Measurements from ENCODE around the gene ADAM19.

The ADAM19 gene

DNA sequence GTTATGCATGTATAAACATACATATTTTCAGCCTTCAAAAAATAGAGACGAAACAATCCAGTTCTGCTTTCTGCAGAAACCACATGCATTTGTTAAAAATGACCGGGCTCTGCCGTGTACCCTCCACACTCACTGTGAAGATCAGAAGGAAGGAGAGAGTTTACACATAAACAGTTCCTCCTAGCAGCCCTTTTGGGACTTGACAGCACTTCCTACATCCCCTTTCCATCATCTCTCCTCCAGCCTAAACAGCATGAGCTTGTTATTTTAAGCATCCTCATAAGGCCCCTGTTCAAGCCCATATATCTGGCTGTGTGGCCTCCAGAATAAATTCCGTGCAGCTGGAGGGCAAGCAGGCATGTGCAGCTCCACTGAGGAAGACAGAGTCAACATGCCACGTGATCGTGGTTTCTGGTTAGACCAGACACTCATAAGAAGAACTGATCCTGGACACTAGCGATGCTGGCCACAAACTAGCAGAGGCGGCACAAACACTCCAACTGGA, 73.4 kb downstream of the ADAM19 start:
- Histone ChIP-seq H3K9ac (no peak overlapping the region), H3K79me2 (no peaks in the 10 kb centered on the region), H3K27ac (no peak overlapping the region), H3K9me3 (ENCODE audit: control insufficient read depth, low read length) (no peaks in the 10 kb centered on the region), H2AFZ (no peak overlapping the region), H3K36me3 (ENCODE audit: control insufficient read depth, insufficient read depth, low read length) (no peaks in the 10 kb centered on the region), H3K4me2 (ENCODE audit: low read length) (no peak overlapping the region), H3K27me3 (ENCODE audit: control insufficient read depth, insufficient read depth, low read length) (no peaks in the 10 kb centered on the region), H3K4me3 (ENCODE audit: low read depth, low read length) (no peak overlapping the region), H3K4me1 (no peaks in the 10 kb centered on the region)
- TF ChIP-seq, protein P1, sequence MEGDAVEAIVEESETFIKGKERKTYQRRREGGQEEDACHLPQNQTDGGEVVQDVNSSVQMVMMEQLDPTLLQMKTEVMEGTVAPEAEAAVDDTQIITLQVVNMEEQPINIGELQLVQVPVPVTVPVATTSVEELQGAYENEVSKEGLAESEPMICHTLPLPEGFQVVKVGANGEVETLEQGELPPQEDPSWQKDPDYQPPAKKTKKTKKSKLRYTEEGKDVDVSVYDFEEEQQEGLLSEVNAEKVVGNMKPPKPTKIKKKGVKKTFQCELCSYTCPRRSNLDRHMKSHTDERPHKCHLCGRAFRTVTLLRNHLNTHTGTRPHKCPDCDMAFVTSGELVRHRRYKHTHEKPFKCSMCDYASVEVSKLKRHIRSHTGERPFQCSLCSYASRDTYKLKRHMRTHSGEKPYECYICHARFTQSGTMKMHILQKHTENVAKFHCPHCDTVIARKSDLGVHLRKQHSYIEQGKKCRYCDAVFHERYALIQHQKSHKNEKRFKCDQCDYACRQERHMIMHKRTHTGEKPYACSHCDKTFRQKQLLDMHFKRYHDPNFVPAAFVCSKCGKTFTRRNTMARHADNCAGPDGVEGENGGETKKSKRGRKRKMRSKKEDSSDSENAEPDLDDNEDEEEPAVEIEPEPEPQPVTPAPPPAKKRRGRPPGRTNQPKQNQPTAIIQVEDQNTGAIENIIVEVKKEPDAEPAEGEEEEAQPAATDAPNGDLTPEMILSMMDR (IDR thresholded peaks at IDR 0.05): no peak

DNA sequence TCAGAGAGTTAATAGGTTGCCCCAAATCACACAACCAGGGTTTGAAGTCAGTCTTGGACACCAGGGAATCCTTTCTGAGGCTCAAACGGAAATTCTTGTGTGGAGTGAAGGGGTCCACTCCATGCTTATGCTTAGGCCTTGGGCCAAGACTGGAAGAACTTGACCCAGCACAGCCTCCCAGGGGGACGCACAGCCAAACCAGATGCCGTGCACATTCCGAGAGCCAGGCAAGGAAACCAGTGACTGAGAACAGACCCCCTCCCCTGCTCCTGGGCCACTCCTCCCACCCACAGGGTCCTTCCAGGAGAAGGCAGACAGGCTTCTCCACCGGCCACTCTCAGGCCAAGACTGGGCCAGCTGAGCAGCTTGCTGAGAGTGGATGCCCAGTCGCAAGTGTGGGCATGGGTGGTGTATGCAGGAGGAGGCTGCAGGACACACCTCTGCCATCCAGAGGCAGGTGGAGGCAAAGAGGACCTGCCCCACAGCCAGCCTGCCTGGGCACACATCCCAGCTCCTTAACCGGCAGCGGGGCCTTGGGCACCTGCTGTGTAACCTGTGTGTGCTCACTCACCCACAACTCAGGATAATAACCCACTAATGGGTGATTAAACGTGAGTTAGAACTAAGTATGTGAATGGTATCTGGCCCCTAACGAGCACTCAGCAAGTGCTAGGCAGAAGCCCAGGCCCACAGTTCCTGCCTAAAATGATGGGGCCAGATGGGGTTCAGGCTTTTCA, 77.5 kb downstream of the ADAM19 start:
- no peaks in the 10 kb centered on the region for H3K36me3 ChIP-seq (ENCODE audit: control insufficient read depth, insufficient read depth, low read length)
- TF ChIP-seq, protein P1 (IDR thresholded peaks at IDR 0.05): no peak
- no peak overlapping the region for H3K27ac ChIP-seq
- H3K9ac ChIP-seq: no peak overlapping the region
- H3K4me3 ChIP-seq (ENCODE audit: low read depth, low read length): no peak overlapping the region
- no peaks in the 10 kb centered on the region for H3K9me3 ChIP-seq (ENCODE audit: control insufficient read depth, low read length)
- no peaks in the 10 kb centered on the region for H3K27me3 ChIP-seq (ENCODE audit: control insufficient read depth, insufficient read depth, low read length)
- H3K79me2 ChIP-seq: no peaks in the 10 kb centered on the region
- H2AFZ ChIP-seq: no peak overlapping the region
- no peaks in the 10 kb centered on the region for H3K4me1 ChIP-seq
- no peak overlapping the region for H3K4me2 ChIP-seq (ENCODE audit: low read length)

DNA sequence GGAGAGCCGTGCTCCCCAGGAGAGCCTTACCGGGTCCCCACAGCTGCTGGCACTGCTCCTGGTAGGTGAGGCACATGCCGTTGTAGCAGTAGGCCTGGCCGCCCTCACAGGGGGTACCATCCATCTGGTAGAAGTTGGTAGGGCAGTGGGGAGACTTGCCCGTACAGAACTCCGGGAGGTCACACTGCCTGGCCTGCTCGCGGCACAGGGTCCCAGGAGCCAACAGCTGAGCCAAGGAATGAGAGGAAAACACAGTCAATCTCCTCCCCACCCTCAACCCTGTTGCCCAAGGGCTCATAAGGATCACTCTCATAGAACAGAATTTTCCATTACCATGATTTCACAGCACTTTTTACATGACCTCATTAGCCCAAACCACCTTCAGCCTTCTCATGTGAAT, 78.7 kb downstream of the ADAM19 start:
- H3K4me3 ChIP-seq (ENCODE audit: low read depth, low read length): no peak overlapping the region
- no peak overlapping the region for H3K9ac ChIP-seq
- H2AFZ ChIP-seq: no peak overlapping the region
- no peaks in the 10 kb centered on the region for H3K79me2 ChIP-seq
- no peaks in the 10 kb centered on the region for H3K27me3 ChIP-seq (ENCODE audit: control insufficient read depth, insufficient read depth, low read length)
- no peak overlapping the region for H3K27ac ChIP-seq
- H3K4me1 ChIP-seq: no peaks in the 10 kb centered on the region
- no peak overlapping the region for H3K4me2 ChIP-seq (ENCODE audit: low read length)
- no peaks in the 10 kb centered on the region for H3K36me3 ChIP-seq (ENCODE audit: control insufficient read depth, insufficient read depth, low read length)
- TF ChIP-seq, protein P1 (IDR thresholded peaks at IDR 0.05): no peak
- H3K9me3 ChIP-seq (ENCODE audit: control insufficient read depth, low read length): no peaks in the 10 kb centered on the region

DNA sequence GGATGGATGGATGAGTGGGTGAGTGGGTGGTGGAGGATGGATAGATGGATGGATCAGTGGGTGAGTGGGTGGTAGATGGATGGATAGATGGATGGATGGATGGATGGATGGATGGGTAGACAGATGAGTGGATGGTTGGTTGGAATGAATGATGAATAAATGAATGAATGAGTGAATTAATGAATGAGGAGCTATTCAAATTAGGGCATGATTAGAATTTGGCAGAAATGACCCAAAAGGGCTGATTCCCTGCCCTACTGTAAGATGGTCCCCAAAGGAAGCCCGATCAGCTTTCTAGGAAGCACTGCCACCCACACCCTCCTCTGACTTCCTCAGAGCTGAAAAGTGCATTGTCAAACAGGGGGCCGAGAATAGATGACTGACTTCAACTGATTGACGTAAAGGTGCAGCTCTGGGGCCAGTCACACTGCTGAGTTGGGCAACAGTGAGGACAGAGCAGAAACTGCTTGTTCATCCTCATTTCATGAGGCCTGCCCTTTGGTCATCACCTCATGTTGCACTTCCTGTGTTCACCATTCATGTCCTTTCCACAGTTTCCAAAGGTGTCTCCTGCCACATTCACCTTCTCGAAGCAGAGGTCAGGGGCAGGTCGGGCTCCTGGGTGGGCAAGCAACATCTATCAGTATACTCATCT, 81.3 kb downstream of the ADAM19 start:
- Histone ChIP-seq H2AFZ (no peak overlapping the region), H3K36me3 (ENCODE audit: control insufficient read depth, insufficient read depth, low read length) (no peaks in the 10 kb centered on the region), H3K27ac (no peak overlapping the region), H3K27me3 (ENCODE audit: control insufficient read depth, insufficient read depth, low read length) (no peaks in the 10 kb centered on the region), H3K9ac (no peak overlapping the region), H3K9me3 (ENCODE audit: control insufficient read depth, low read length) (no peaks in the 10 kb centered on the region), H3K4me1 (no peaks in the 10 kb centered on the region), H3K4me3 (ENCODE audit: low read depth, low read length) (no peak overlapping the region), H3K79me2 (no peaks in the 10 kb centered on the region), H3K4me2 (ENCODE audit: low read length) (no peak overlapping the region)
- TF ChIP-seq, protein P1 (IDR thresholded peaks at IDR 0.05): no peak

All from parathyroid adenoma (tissue), 2 donors.